ENCODE data around the gene CFAP91.
A peak's percentile ranks its signal among the peaks of the same experiment; 100 is the strongest.

CFAP91 gene

GRCh38 chr3:119702530-119703527 is at the start of gene CFAP91:
Gene CFAP91, plus strand, starts transcription at chr3:119703022. Its CDS starts 77 bp downstream, at chr3:119703099.
- DNase-seq, result peak; percentile 88

GRCh38 chr3:119653876-119654275 is 48.9 kb upstream of the CFAP91 start:
- no peak for DNase-seq

- DNase-seq, result no peak
These were observed 44.7 kb upstream of the CFAP91 start for GRCh38 chr3:119657887-119658702.

GRCh38 chr3:119658994-119659393 is 43.8 kb upstream of the CFAP91 start:
- no peak for DNase-seq

GRCh38 chr3:119659606-119660291 is 43.1 kb upstream of the CFAP91 start:
- DNase-seq, result no peak

GRCh38 chr3:119660474-119661440 is 42.1 kb upstream of the CFAP91 start, which contains the start of gene POPDC2:
Gene POPDC2, minus strand, starts transcription at chr3:119660589. Its CDS starts 166 bp downstream, at chr3:119660423.
- DNase-seq, result no peak

- peak; percentile 69 for DNase-seq
These were observed 40.0 kb upstream of the CFAP91 start for GRCh38 chr3:119662604-119663373.

GRCh38 chr3:119663885-119664284 is 38.9 kb upstream of the CFAP91 start:
- peak; percentile 46 for DNase-seq

- no peak for DNase-seq
These were observed 38.5 kb upstream of the CFAP91 start for GRCh38 chr3:119664370-119664769.

- DNase-seq, result peak; percentile 38
These were observed 37.9 kb upstream of the CFAP91 start for GRCh38 chr3:119664850-119665379.

- DNase-seq, result no peak
These were observed 36.8 kb upstream of the CFAP91 start for GRCh38 chr3:119665954-119666559.

- no peak for DNase-seq
These were observed 32.8 kb upstream of the CFAP91 start for GRCh38 chr3:119669906-119670570.

GRCh38 chr3:119672776-119673175 is 30.0 kb upstream of the CFAP91 start:
- no peak for DNase-seq

- DNase-seq, result no peak
These were observed 28.9 kb upstream of the CFAP91 start for GRCh38 chr3:119673875-119674274.

- DNase-seq, result no peak
These were observed 27.5 kb upstream of the CFAP91 start for GRCh38 chr3:119675188-119675874.

GRCh38 chr3:119676020-119676419 is 26.8 kb upstream of the CFAP91 start:
- no peak for DNase-seq

- peak; percentile 97 for DNase-seq
These were observed 25.8 kb upstream of the CFAP91 start, which contains the start of gene COX17 for GRCh38 chr3:119676771-119677640. Gene COX17, minus strand, starts transcription at chr3:119677406. Its CDS starts 96 bp downstream, at chr3:119677310.

- DNase-seq, result no peak
These were observed 25.2 kb upstream of the CFAP91 start for GRCh38 chr3:119677641-119677934.
